ENCODE results near the gene TLK1. TPM values are rescaled to one million over a fixed set of nuclear protein-coding genes. Genes with fewer than 3 reads are reported as not detected.

The TLK1 gene
- total RNA-seq, 2 experiments from 2014 or later, result 81.3 to 83.2 TPM

DNA sequence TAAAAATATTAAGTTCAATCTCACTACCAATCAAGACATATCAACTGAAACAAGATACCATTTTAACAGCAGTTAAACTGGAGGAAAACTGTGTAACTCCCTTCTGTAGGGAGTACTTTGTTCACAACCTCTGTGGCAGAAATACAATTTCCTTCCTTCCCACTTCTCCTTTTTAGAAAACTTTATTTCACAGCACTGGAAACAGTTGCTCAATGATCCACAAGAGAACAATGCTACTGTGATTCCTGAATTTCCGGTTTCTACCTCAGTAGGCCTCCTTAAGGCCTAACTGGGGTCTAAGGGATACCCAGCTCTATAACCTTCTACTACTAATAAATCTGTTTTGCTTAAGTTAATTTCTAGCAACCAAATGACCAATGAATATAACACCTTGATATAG lies 14.1 kb downstream of the TLK1 start:
- ATAC-seq (no peak), DNase-seq (no peak)
- Mint-ChIP-seq H3K4me3 (no peak overlapping the region), H3K27ac (no peak overlapping the region), H3K27me3 (no peaks in the 10 kb centered on the region), H3K4me1 (peaks cover 39% of the 10 kb centered on the region), H3K36me3 (peaks cover 13% of the 10 kb centered on the region), H3K9me3 (ENCODE audit: low read depth) (peaks cover 2% of the 10 kb centered on the region)
- CTCF ChIA-PET, result interaction anchor here (2.3 kb wide), 1 partner anchor 9 kb away, joined by 8 read pairs; no protein-coding TSS in a partner anchor

DNA sequence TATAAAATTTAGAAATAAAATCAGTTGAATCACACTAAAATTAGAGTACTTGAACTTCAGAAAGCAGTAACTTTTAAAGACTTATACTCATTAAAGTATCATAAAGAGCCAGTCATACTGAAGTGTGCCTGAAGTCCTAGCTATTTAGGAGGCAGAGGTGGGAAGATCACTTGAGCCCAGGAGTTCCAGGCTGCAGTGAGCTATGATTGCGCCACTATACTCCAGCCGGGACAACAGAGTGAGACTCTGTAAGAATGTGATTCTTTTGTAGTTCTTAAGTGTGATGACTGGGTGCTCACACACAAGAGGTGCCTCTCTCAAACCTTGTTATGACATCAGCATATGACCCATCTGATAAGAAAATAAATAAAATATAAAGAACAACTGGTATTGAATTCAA lies 14.6 kb downstream of the TLK1 start:
- peaks cover 13% of the 10 kb centered on the region for H3K36me3 Mint-ChIP-seq
- no peak for ATAC-seq
- no peak overlapping the region for H3K4me3 Mint-ChIP-seq
- CTCF ChIA-PET, result no interaction called here
- H3K9me3 Mint-ChIP-seq (ENCODE audit: low read depth), result peaks cover 2% of the 10 kb centered on the region
- no peak for DNase-seq
- peaks cover 42% of the 10 kb centered on the region for H3K4me1 Mint-ChIP-seq
- H3K27me3 Mint-ChIP-seq, result no peaks in the 10 kb centered on the region
- no peak overlapping the region for H3K27ac Mint-ChIP-seq

DNA sequence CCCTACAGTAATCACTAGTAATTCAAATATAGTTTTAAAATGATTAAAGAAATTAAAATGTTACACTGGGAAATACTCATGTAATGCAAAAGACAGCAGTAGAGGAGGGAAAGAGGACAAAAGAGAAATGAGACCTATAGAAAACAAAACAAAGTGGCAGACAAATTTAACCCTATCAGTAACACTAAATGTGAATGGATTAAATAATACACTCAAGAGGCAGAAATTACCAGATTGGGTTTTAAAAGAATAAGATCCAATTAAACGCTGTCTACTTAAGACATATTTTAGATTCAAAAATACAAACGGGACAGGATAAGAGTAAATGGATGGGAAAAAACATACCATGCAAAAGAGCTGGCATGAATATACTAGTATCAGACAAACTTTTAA lies 17.0 kb downstream of the TLK1 start:
- CTCF ChIA-PET, result interaction anchor here (0.6 to 0.9 kb wide), 3 partner anchors 15 to 37 kb away, joined by 3 to 5 read pairs (median 3); no protein-coding TSS in a partner anchor
- no peak for DNase-seq
- H3K27me3 Mint-ChIP-seq, result no peaks in the 10 kb centered on the region
- peaks cover 35% of the 10 kb centered on the region for H3K4me1 Mint-ChIP-seq
- H3K4me3 Mint-ChIP-seq, result no peak overlapping the region
- H3K27ac Mint-ChIP-seq, result no peak overlapping the region
- H3K9me3 Mint-ChIP-seq (ENCODE audit: low read depth), result peaks cover 2% of the 10 kb centered on the region
- peaks cover 15% of the 10 kb centered on the region for H3K36me3 Mint-ChIP-seq
- no peak for ATAC-seq

DNA sequence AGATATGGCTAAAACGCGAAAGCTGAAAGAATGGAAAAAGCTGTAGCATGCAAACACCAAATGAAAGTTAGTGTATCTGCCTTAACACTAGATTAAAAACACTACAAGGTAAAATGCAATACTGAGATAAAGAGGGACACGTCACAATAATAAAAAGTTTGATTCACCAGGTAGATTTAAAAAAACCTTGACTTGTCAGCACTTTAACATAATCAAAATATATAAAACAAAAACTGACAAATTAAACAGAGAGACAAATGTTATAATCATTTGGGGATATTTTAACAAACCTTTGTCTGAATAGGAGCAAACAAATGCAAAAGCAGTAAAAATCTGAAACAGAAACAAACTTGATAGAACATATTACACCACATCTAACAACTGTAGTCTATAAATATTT lies 18.3 kb downstream of the TLK1 start:
- Mint-ChIP-seq H3K4me3 (no peak overlapping the region), H3K4me1 (peaks cover 35% of the 10 kb centered on the region), H3K27me3 (no peaks in the 10 kb centered on the region), H3K27ac (no peak overlapping the region), H3K36me3 (peaks cover 12% of the 10 kb centered on the region), H3K9me3 (ENCODE audit: low read depth) (peaks cover 2% of the 10 kb centered on the region)
- no peak for ATAC-seq
- DNase-seq, result no peak
- CTCF ChIA-PET, result no interaction called here

DNA sequence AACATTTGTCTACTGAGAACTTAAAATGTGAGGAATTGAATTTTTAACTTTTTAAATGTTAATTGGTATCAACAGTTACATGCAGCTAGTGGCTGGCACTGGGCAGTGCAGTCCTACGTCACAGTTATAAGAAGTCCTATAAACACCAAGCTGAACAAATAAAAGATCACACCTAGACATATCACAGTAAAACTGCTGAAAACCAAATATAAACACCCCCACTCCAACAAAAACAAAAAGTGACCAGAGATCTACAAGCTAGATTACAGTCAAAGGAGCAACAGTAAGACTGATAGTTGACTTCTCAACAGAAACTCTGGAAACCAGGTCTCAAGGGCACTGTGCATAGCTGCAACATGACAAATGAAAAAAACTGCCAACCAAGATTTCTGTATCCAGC lies 19.4 kb downstream of the TLK1 start:
- no peak overlapping the region for H3K27ac Mint-ChIP-seq
- no peaks in the 10 kb centered on the region for H3K27me3 Mint-ChIP-seq

DNA sequence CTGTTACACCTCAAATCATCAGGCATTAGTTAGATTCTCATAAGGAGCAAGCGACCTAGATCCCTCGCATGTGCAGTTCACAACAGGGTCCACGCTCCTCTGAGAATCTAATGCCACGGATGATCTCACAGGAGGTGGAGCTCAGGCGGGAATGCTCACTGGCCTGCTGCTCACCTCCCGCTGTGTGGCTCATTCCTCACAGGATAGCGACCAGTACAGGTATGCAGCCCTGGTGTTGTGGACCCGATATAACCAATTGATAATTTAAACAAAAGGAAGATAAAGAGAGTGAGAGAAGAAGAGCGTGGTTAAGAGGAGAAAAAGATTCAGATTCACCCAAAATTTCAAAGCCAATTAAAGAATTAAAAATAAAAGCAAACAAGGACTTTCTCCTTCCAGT lies 20.8 kb downstream of the TLK1 start:
- CTCF ChIA-PET, result no interaction called here
- no peak for DNase-seq
- peaks cover 2% of the 10 kb centered on the region for H3K9me3 Mint-ChIP-seq (ENCODE audit: low read depth)
- H3K4me1 Mint-ChIP-seq, result peaks cover 43% of the 10 kb centered on the region
- no peak overlapping the region for H3K4me3 Mint-ChIP-seq
- H3K27ac Mint-ChIP-seq, result no peak overlapping the region
- ATAC-seq, result no peak
- H3K36me3 Mint-ChIP-seq, result peaks cover 10% of the 10 kb centered on the region
- no peaks in the 10 kb centered on the region for H3K27me3 Mint-ChIP-seq

More for the DNA sequence above, 19.4 kb downstream of the TLK1 start:
- peaks cover 12% of the 10 kb centered on the region for H3K36me3 Mint-ChIP-seq
- H3K9me3 Mint-ChIP-seq (ENCODE audit: low read depth), result peaks cover 2% of the 10 kb centered on the region
- peaks cover 40% of the 10 kb centered on the region for H3K4me1 Mint-ChIP-seq
- CTCF ChIA-PET, result interaction anchor here (1.1 kb wide), 1 partner anchor 13 kb away, joined by 3 read pairs; no protein-coding TSS in a partner anchor
- ATAC-seq (no peak), DNase-seq (no peak)
- no peak overlapping the region for H3K4me3 Mint-ChIP-seq

DNA sequence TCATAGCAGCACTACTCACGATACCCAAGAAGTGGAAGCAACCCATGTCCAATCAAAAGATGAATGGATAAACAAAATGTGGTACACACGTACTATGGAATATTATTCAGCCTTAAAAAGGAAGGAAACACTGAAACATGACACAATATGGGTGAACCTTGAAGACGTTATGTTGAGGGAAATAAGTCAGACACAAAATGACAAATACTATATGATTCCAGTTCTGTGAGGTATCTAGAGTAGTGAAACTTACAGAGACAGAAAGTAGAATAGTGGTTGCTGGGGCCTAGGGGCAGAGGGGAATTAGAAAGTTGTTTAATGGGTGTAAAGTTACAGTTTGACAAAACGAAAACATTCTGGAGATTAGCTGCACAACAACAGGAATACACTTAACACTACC lies 24.7 kb downstream of the TLK1 start:
- Mint-ChIP-seq H3K27ac (peak overlapping the region; percentile 31), H3K9me3 (ENCODE audit: low read depth) (no peaks in the 10 kb centered on the region), H3K36me3 (peaks cover 14% of the 10 kb centered on the region), H3K4me1 (peaks cover 17% of the 10 kb centered on the region), H3K4me3 (no peak overlapping the region), H3K27me3 (no peaks in the 10 kb centered on the region)
- CTCF ChIA-PET, result interaction anchor here (3.1 kb wide), 1 partner anchor 12 kb away, joined by 8 read pairs; no protein-coding TSS in a partner anchor
- ATAC-seq, result no peak
- DNase-seq, result no peak

DNA sequence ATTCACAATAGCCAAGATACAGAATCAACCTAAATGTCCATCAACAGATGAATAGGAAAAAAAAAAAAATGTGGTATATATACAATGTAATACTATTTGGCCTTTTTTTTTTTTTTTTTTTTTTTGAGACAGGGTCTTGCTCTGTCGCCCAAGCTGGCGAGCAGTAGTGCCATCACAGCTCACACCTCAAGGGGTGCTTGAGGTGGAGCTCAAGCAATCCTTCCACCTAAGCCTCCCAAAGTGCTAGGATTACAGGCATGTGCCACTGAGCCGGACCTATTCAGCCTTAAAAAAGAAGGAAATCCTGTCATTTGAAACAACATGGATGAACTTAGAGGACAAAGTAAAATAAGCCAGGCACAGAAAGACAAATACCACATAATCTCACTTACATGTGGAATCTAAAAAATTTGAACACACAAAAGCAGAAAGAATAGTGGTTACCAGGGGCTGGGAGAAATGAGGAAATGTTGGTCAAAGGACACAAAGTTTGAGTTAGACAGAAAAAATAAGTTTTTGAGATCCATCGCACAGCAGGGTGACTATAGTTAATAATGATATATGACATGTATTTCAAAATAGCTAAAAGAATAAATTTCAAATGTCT lies 26.0 kb downstream of the TLK1 start:
- ATAC-seq (no peak), DNase-seq (no peak)
- Mint-ChIP-seq H3K27me3 (no peaks in the 10 kb centered on the region), H3K36me3 (peaks cover 12% of the 10 kb centered on the region), H3K9me3 (ENCODE audit: low read depth) (no peaks in the 10 kb centered on the region), H3K27ac (no peak overlapping the region), H3K4me3 (no peak overlapping the region), H3K4me1 (peaks cover 15% of the 10 kb centered on the region)
- CTCF ChIA-PET, result no interaction called here

DNA sequence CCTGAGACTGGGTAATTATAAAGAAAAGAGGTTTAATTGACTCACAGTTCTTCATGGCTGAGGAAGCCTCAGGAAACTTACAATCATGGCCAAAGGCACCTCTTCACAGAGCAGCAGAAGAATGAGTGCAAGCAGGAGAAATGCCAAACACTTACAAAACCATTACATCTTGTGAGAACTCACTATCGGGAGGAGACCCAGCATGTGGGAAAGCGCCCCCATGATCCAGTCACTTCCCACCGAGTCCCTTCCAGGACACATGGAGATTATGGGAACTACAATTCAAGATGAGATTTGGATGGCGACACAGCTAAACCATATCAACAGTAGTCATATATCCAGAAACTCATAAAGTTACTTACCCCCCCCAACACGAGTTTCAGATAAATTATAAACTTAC lies 28.6 kb downstream of the TLK1 start:
- Mint-ChIP-seq H3K27ac (no peak overlapping the region), H3K36me3 (peaks cover 12% of the 10 kb centered on the region), H3K4me1 (peaks cover 13% of the 10 kb centered on the region), H3K4me3 (no peak overlapping the region), H3K9me3 (ENCODE audit: low read depth) (no peaks in the 10 kb centered on the region), H3K27me3 (no peaks in the 10 kb centered on the region)
- CTCF ChIA-PET, result no interaction called here
- DNase-seq (no peak), ATAC-seq (no peak)

DNA sequence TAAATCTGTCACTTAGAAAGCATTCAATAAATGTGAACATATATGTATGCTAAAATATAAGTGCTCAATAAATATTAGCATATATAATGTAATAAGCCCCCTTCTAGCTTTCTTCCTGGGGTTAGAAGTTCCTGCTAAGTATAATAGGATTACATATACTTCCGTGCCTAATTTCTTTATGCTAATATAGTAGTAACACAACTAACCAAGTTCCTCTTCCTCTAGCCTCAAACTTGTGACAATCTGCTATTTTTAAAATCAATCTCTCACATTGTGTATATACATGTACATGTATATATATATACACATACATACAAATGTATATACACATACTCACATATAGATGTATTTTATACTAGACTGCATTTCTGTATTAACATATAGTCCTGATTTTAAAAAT lies 32.2 kb downstream of the TLK1 start:
- no peak overlapping the region for H3K4me3 Mint-ChIP-seq
- H3K36me3 Mint-ChIP-seq, result peaks cover 12% of the 10 kb centered on the region
- no peak overlapping the region for H3K27ac Mint-ChIP-seq
- H3K9me3 Mint-ChIP-seq (ENCODE audit: low read depth), result no peaks in the 10 kb centered on the region
- no peaks in the 10 kb centered on the region for H3K4me1 Mint-ChIP-seq
- no peak for ATAC-seq
- DNase-seq, result no peak
- no peaks in the 10 kb centered on the region for H3K27me3 Mint-ChIP-seq
- CTCF ChIA-PET, result no interaction called here

DNA sequence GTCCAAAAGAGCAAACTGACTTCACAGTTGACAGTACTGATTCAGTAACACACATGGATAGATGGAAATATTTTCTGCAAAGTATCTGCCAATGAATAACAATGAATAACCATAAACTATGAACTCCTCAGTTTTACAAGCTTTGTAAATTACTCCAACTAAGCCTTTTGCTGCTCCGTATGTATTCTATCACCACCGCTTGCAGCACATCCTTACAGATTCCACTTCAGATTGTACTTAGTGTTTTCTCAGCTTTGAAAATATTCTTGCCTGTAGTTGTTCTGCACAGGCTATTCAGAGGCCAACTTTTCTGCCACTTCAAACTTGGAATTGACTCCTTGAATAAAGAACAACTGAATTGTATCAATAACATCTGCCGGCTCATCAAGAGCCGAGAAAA lies 36.2 kb downstream of the TLK1 start:
- Mint-ChIP-seq H3K9me3 (ENCODE audit: low read depth) (no peaks in the 10 kb centered on the region), H3K4me3 (no peak overlapping the region), H3K4me1 (no peaks in the 10 kb centered on the region), H3K36me3 (peaks cover 4% of the 10 kb centered on the region), H3K27ac (no peak overlapping the region), H3K27me3 (no peaks in the 10 kb centered on the region)
- CTCF ChIA-PET, result no interaction called here
- ATAC-seq, result no peak
- DNase-seq, result no peak

DNA sequence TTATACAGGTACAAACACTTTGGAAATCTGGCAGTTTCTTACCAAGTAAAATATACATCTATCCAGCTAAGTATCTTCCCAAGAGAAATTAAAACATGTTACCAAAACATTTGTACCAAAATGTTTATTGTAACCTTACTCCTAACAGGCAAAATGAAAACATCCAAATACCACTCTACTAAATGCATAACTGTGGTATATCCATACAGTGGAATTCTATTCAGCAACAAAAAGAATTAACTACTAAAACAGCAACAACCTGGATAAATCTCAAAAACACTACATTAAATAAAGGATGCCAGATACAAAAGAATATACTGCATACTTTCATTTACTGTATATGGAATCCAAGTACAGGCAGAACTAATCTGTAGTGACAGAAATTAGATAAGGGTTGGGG lies 51.1 kb downstream of the TLK1 start:
- DNase-seq, result no peak
- H3K4me1 Mint-ChIP-seq, result no peaks in the 10 kb centered on the region
- H3K36me3 Mint-ChIP-seq, result peaks cover 41% of the 10 kb centered on the region
- ATAC-seq, result no peak
- CTCF ChIA-PET, result interaction anchor here (1.1 kb wide), 1 partner anchor 47 kb away, joined by 4 read pairs; no protein-coding TSS in a partner anchor
- H3K27me3 Mint-ChIP-seq, result no peaks in the 10 kb centered on the region
- H3K4me3 Mint-ChIP-seq, result no peak overlapping the region
- no peak overlapping the region for H3K27ac Mint-ChIP-seq
- H3K9me3 Mint-ChIP-seq (ENCODE audit: low read depth), result no peaks in the 10 kb centered on the region

DNA sequence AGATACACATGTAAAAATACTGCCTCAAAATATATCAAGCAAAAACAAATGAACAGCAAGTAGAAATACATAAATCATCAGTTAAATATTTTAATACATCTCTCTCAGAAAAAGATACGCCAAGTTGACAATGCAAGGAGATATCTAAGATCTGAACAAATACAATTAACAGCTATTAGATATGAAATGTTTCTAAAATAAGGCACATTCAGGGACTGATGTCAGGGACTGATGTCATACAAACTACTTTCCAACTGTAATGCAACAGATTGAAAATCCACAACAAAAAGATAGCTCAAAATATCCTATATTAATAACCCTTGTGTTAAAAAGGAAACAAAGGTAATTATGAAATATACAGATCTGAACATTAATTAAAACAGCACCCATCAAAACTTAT lies 51.7 kb downstream of the TLK1 start:
- Mint-ChIP-seq H3K27me3 (no peaks in the 10 kb centered on the region), H3K27ac (no peak overlapping the region), H3K36me3 (peaks cover 40% of the 10 kb centered on the region), H3K9me3 (ENCODE audit: low read depth) (no peaks in the 10 kb centered on the region), H3K4me1 (no peaks in the 10 kb centered on the region), H3K4me3 (no peak overlapping the region)
- CTCF ChIA-PET, result interaction anchor here (1.1 kb wide), 1 partner anchor 48 kb away, joined by 4 read pairs; no protein-coding TSS in a partner anchor
- ATAC-seq, result no peak
- DNase-seq, result no peak

DNA sequence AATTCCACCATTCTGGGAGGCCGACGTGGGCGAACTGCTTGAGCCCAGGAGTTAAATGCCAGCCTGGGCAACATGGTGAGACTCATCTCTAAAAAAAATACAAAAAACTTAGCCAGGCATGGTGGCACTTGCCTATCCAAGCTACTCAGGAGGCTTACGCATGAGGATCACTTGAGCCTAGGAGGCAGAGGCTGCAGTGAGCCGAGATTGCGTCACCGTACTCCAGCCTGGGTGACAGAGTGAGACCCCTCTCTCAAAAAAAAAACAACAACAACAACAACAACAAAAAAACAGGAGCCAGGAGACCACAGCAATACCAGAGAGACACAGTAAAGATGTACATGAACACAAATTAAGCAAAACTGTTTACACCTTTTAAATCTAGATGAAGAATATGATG lies 52.9 kb downstream of the TLK1 start:
- no peak for DNase-seq
- H3K27me3 Mint-ChIP-seq, result no peaks in the 10 kb centered on the region
- CTCF ChIA-PET, result no interaction called here
- no peak for ATAC-seq
- no peak overlapping the region for H3K27ac Mint-ChIP-seq
- no peaks in the 10 kb centered on the region for H3K4me1 Mint-ChIP-seq
- no peaks in the 10 kb centered on the region for H3K9me3 Mint-ChIP-seq (ENCODE audit: low read depth)
- H3K36me3 Mint-ChIP-seq, result peaks cover 45% of the 10 kb centered on the region
- H3K4me3 Mint-ChIP-seq, result no peak overlapping the region
